K562 (cell line): ENCODE data around the gene PUM2. TPM values are rescaled to one million over a fixed set of nuclear protein-coding genes. Genes with fewer than 3 reads are reported as not detected.

Experiments
- ARHGAP35 ChIP-seq: fragments of 450-650 bp; IDR thresholded peaks from 2 replicates; pipeline ENCODE4 v1.6.1; 2018; ENCODE audit not compliant: partially characterized antibody
- CBX1 ChIP-seq: sonication (generic); IDR thresholded peaks from 2 replicates; pipeline ENCODE4 v1.6.1; 2016; ENCODE audit warnings: antibody characterized with exemption, low read depth, mild to moderate bottlenecking
- CREB3 ChIP-seq: fragments of 450-650 bp; conservative IDR thresholded peaks from 2 replicates; pipeline ENCODE4 v1.6.1; 2016; ENCODE audit warnings: missing genetic modification characterization, low read depth, mild to moderate bottlenecking, missing compliant biosample characterization, moderate library complexity
- EP400 ChIP-seq: fragments of 450-650 bp; IDR thresholded peaks from 2 replicates; pipeline ENCODE4 v1.6.1; 2017; ENCODE audit warnings: antibody characterized with exemption, mild to moderate bottlenecking, moderate library complexity
- ERF ChIP-seq: fragments of 450-650 bp; formaldehyde crosslinking; IDR thresholded peaks from 2 replicates; pipeline ENCODE4 v1.4.0; 2020; ENCODE audit warnings: mild to moderate bottlenecking, mixed read lengths
- GABPB1 ChIP-seq: sonication (generic); formaldehyde crosslinking; IDR thresholded peaks from 2 replicates; pipeline ENCODE4 v1.8.0; 2022; ENCODE audit warnings: mild to moderate bottlenecking, missing genetic modification reagents
- HNRNPUL1 ChIP-seq: fragments of 200-400 bp; formaldehyde crosslinking; IDR thresholded peaks from 2 replicates; pipeline ENCODE4 v1.6.1; 2017; ENCODE audit warnings: low read length
- ILK ChIP-seq: fragments of 450-650 bp; IDR thresholded peaks from 2 replicates; pipeline ENCODE4 v1.6.1; 2016; ENCODE audit warnings: missing genetic modification characterization, low read depth, mild to moderate bottlenecking, missing compliant biosample characterization, moderate library complexity, borderline replicate concordance
- KLF13 ChIP-seq: fragments of 450-650 bp; IDR thresholded peaks from 2 replicates; pipeline ENCODE4 v1.6.1; 2016; ENCODE audit warnings: missing genetic modification characterization, low read depth, mild to moderate bottlenecking, missing compliant biosample characterization, moderate library complexity, borderline replicate concordance
- KLF16 ChIP-seq: IDR thresholded peaks from 2 replicates; pipeline ENCODE4 v1.6.1; 2016; ENCODE audit warnings: antibody characterized with exemption
- L3MBTL2 ChIP-seq: fragments of 450-650 bp; IDR thresholded peaks from 2 replicates; pipeline ENCODE4 v1.6.1; 2016; ENCODE audit warnings: mild to moderate bottlenecking, moderate library complexity
- MLLT1 ChIP-seq, 2 experiments: fragments of 450-650 bp; IDR thresholded peaks; 2 replicates each; pipeline ENCODE4 v1.6.1; 2016
- MNT ChIP-seq, 2 experiments: fragments of 450-650 bp; conservative IDR thresholded peaks; 2 replicates each; pipeline ENCODE4 v1.6.1; 2017; ENCODE audit warnings: mild to moderate bottlenecking in 2 of 2, moderate library complexity in 2 of 2
- RBBP5 ChIP-seq: fragments of 200-600 bp; sonication (generic); IDR thresholded peaks from 2 replicates; pipeline ENCODE4 v1.6.1; 2012; ENCODE audit warnings: borderline replicate concordance, mild to moderate bottlenecking, low read length, control low read depth, inconsistent platforms; ENCODE audit not compliant: insufficient read depth, poor library complexity, severe bottlenecking
- RNF219 ChIP-seq: fragments of 250-450 bp; sonication (Bioruptor Pico); IDR thresholded peaks from 2 replicates; pipeline ENCODE4 v1.5.0; 2022; ENCODE audit warnings: mild to moderate bottlenecking
- SMAD4 ChIP-seq: fragments of 250-450 bp; sonication (Bioruptor Pico); conservative IDR thresholded peaks from 2 replicates; pipeline ENCODE4 v1.8.0; 2021; ENCODE audit warnings: inconsistent platforms, mild to moderate bottlenecking, moderate library complexity
- TOE1 ChIP-seq, 2 experiments: fragments of 450-650 bp in 1 of 2; sonication (generic) in 1 of 2; formaldehyde crosslinking in 1 of 2; IDR thresholded peaks; 2 replicates each; pipeline versions ENCODE4 v1.7.1 to v1.8.0; 2016 to 2022; ENCODE audit warnings: borderline replicate concordance in 2 of 2, mild to moderate bottlenecking in 2 of 2, antibody characterized with exemption in 1 of 2, inconsistent platforms in 1 of 2, low read depth in 1 of 2, missing genetic modification reagents in 1 of 2, moderate library complexity in 1 of 2
- TRIM24 ChIP-seq, 2 experiments: fragments of 450-650 bp; IDR thresholded peaks; 2 replicates each; pipeline ENCODE4 v1.6.1; 2016
- ZNF143 ChIP-seq: sonication (generic); formaldehyde crosslinking; IDR thresholded peaks from 2 replicates; pipeline ENCODE4 v1.9.0; 2022; ENCODE audit warnings: mild to moderate bottlenecking, missing genetic modification reagents
- ZNF354B ChIP-seq: fragments of 250-450 bp; sonication (Bioruptor Pico); IDR thresholded peaks from 2 replicates; pipeline ENCODE4 v1.4.0; 2020
- ZNF589 ChIP-seq: fragments of 200-800 bp; sonication (Bioruptor generic); IDR thresholded peaks from 2 replicates; pipeline ENCODE4 v1.6.1; 2016; ENCODE audit warnings: low read depth, missing genetic modification characterization, missing compliant biosample characterization
- ZNF644 ChIP-seq: fragments of 200-800 bp; sonication (Bioruptor generic); IDR thresholded peaks from 2 replicates; pipeline ENCODE4 v1.6.1; 2016; ENCODE audit warnings: low read depth, missing genetic modification characterization, missing compliant biosample characterization
- ZNF717 ChIP-seq: fragments of 250-450 bp; sonication (Bioruptor Pico); IDR thresholded peaks from 2 replicates; pipeline ENCODE4 v1.5.0; 2021
- polyA plus RNA-seq, 8 experiments: library from polyadenylated mRNA; depleted of rRNA in 4 of 8; stranded (reverse) in 5 of 8; unstranded in 3 of 8; fragments of >200 nt; fragmentation: Nextera tagmentation in 2 of 8; fragmentation: Illumina TruSeq in 1 of 8; extraction: Ambion mirVana in 2 of 8; extraction: Trizol in 1 of 8; gene quantifications; 2 replicates each; pipeline versions ENCODE4 v1.2.1 to v1.2.3, GENCODE V29; 2011 to 2014; ENCODE audit warnings: inconsistent platforms in 1 of 8, missing spikeins in 1 of 8
- total RNA-seq, 7 experiments: library from RNA; depleted of rRNA in 6 of 7; stranded (reverse); fragments of >200 nt in 6 of 7; fragmentation: Illumina TruSeq in 2 of 7; extraction: Trizol in 2 of 7; gene quantifications; 2 replicates each; pipeline versions ENCODE4 v1.2.1 to v1.2.3, GENCODE V29; 2011 to 2021; ENCODE audit warnings: low replicate concordance in 1 of 7

PUM2 gene
- total and polyA plus RNA-seq, 9 of the 15 experiments (the other 6 are each of a cell fraction or from before 2014, with no cell fraction given) = 13.4 to 61.9 (median 28.3) TPM

GRCh38 chr2:20378891-20379519 lies 28.4 kb upstream of the PUM2 start (continued):
- TF ChIP-seq ILK (tag) (no peak), ZNF143 (CRISPR knock-in tag) (no peak), SMAD4 (CRISPR knock-in tag) (no peak), ZNF589 (no peak), CREB3 (tag) (no peak), RNF219 (CRISPR knock-in tag) (no peak), KLF16 (no peak), ZNF717 (no peak), ERF (CRISPR knock-in tag) (no peak), ZNF354B (CRISPR knock-in tag) (no peak), RBBP5 (no peak), HNRNPUL1 (no peak), L3MBTL2 (0 out of 2 replicates have a peak, but pooled peaks have one; percentile 50), GABPB1 (CRISPR knock-in tag) (no peak), MLLT1 (IDR thresholded peaks at IDR 0.05) (no peak), TRIM24 (IDR thresholded peaks at IDR 0.05) (no peak), KLF13 (no peak), EP400 (no peak), ZNF644 (tag) (no peak), TOE1 (IDR thresholded peaks at IDR 0.05; ENCODE audit: borderline replicate concordance) (peak; percentile 44; the same call in 1 of the 2 replicates), TOE1 (CRISPR knock-in tag; IDR thresholded peaks at IDR 0.05; ENCODE audit: borderline replicate concordance, low read depth) (no peak), CBX1 (no peak), ARHGAP35 (no peak), MNT (conservative IDR thresholded peaks at IDR 0.05) (no peak)
